Mucosa of descending colon (tissue), 3 donors: Measurements from ENCODE around the gene IRAK1BP1. TPM values are rescaled to one million over a fixed set of nuclear protein-coding genes. Genes with fewer than 3 reads are reported as not detected.
"Not testable (repeated sequence)": the region's sequence is repeated elsewhere in the genome, so short reads cannot be mapped to it uniquely, and the experiment has no call there.

Source experiments
- ATAC-seq: fragments of 200-7000 bp; cut with Tn5 transposase; one replicate; pipeline ENCODE4 v1.9.1; 2020; ENCODE audit warnings: mild to moderate bottlenecking, moderate library complexity
- DNase-seq, 3 donors: peaks; one replicate each; pipeline ENCODE4 v3.0.0-alpha.2; 2020
- H3K36me3 ChIP-seq: fragments of 200-600 bp; one replicate; pipeline ENCODE4 v1.8.0; 2021; ENCODE audit warnings: low read depth, mild to moderate bottlenecking
- H3K4me1 ChIP-seq: fragments of 200-600 bp; one replicate; pipeline ENCODE4 v1.8.0; 2021; ENCODE audit warnings: low read depth, mild to moderate bottlenecking
- H3K4me3 ChIP-seq: fragments of 200-600 bp; one replicate; pipeline ENCODE4 v1.8.0; 2021; ENCODE audit warnings: mild to moderate bottlenecking
- H3K9me3 ChIP-seq: fragments of 200-600 bp; one replicate; pipeline ENCODE4 v1.8.0; 2021; ENCODE audit warnings: mild to moderate bottlenecking
- CTCF ChIP-seq: fragments of 200-600 bp; IDR thresholded peaks from one replicate; pipeline ENCODE4 v1.8.0; 2022; ENCODE audit warnings: antibody characterized with exemption, mild to moderate bottlenecking
- intact Hi-C, 2 donors: fragments of 100-400 bp; cut with DNase I in 1 of 2; cut with micrococcal nuclease in 1 of 2; formaldehyde crosslinking; loops; one replicate each; pipeline versions ENCODE4 v1.11.0 to v1.11.1; 2022; cut with DNase I, micrococcal nuclease
- total RNA-seq, 3 donors: library from RNA; stranded (reverse); fragmentation: NEBNext Ultra II Directional in 2 of 3; extraction: Animal tissue kit (Norgen Biotek cat#: 25700) in 2 of 3; gene quantifications; one replicate each; pipeline versions ENCODE4 v1.2.1 to v1.2.4, GENCODE V29; 2021 to 2023
- donor health status: DM: no; HTN: no; CAD: no; lungs with moderate emphysema.
- donor health status: DM: no; HTN: no; CAD: no.
- donor health status: DM: no; HTN: yes; CAD: no.

The IRAK1BP1 gene
- total RNA-seq, 3 donors from 2014 or later = 2.9 to 4.6 (median 3.4) TPM

- Histone ChIP-seq H3K9me3 (no peaks in the 10 kb centered on the region), H3K36me3 (no peaks in the 10 kb centered on the region), H3K4me1 (no peaks in the 10 kb centered on the region), H3K4me3 (no peak overlapping the region)
- intact Hi-C loops = no loop called here
- no peak for TF ChIP-seq CTCF
- ATAC-seq (peak; percentile 79), DNase-seq (peak; percentile 25 to 50 (median 39))
These were observed 43.3 kb downstream of the IRAK1BP1 start for GRCh38 chr6:78910591-78911171.

GRCh38 chr6:78911218-78911940, 44.0 kb downstream of the IRAK1BP1 start:
- H3K36me3 ChIP-seq = no peaks in the 10 kb centered on the region
- H3K9me3 ChIP-seq = no peaks in the 10 kb centered on the region
- H3K4me3 ChIP-seq = no peak overlapping the region
- DNase-seq (no peak), ATAC-seq (no peak)
- intact Hi-C loops = no loop called here
- no peak for TF ChIP-seq CTCF
- no peaks in the 10 kb centered on the region for H3K4me1 ChIP-seq

- Histone ChIP-seq H3K36me3 (no peaks in the 10 kb centered on the region), H3K4me3 (no peak overlapping the region), H3K9me3 (peaks cover 22% of the 10 kb centered on the region), H3K4me1 (no peaks in the 10 kb centered on the region)
- intact Hi-C loops = no loop called here
- no peak for TF ChIP-seq CTCF
- no peak for ATAC-seq
- no peak for DNase-seq
These were observed 49.1 kb downstream of the IRAK1BP1 start for GRCh38 chr6:78916411-78916810.

- ATAC-seq (no peak), DNase-seq (no peak)
- Histone ChIP-seq H3K9me3 (peaks cover 27% of the 10 kb centered on the region), H3K4me1 (no peaks in the 10 kb centered on the region), H3K4me3 (no peak overlapping the region), H3K36me3 (no peaks in the 10 kb centered on the region)
- TF ChIP-seq CTCF = no peak
- intact Hi-C loops = no loop called here
These were observed 50.4 kb downstream of the IRAK1BP1 start for GRCh38 chr6:78917788-78918187.

- H3K9me3 ChIP-seq = peaks cover 27% of the 10 kb centered on the region
These were observed 53.8 kb downstream of the IRAK1BP1 start for GRCh38 chr6:78921168-78921567.

GRCh38 chr6:78925317-78925716, 58.0 kb downstream of the IRAK1BP1 start:
- Histone ChIP-seq H3K36me3 (no peaks in the 10 kb centered on the region), H3K9me3 (peaks cover 16% of the 10 kb centered on the region), H3K4me1 (no peaks in the 10 kb centered on the region), H3K4me3 (no peak overlapping the region)
- intact Hi-C loops = no loop called here
- DNase-seq (no peak), ATAC-seq (no peak)
- no peak for TF ChIP-seq CTCF

More at GRCh38 chr6:78921168-78921567, 53.8 kb downstream of the IRAK1BP1 start:
- H3K4me1 ChIP-seq, intact Hi-C loops, H3K4me3 ChIP-seq, DNase-seq, H3K36me3 ChIP-seq, ATAC-seq: not testable (repeated sequence)
